DMS 273 (cell line): Measurements from ENCODE around the gene ZNF674.
"Not testable (repeated sequence)": the region's sequence is repeated elsewhere in the genome, so short reads cannot be mapped to it uniquely, and the experiment has no call there.

Experiments used
- DNase-seq: peaks from one replicate; lab custom pipeline; 2025; ENCODE audit not compliant: unreplicated experiment; lab: John Stamatoyannopoulos, UW

Gene ZNF674

DNA sequence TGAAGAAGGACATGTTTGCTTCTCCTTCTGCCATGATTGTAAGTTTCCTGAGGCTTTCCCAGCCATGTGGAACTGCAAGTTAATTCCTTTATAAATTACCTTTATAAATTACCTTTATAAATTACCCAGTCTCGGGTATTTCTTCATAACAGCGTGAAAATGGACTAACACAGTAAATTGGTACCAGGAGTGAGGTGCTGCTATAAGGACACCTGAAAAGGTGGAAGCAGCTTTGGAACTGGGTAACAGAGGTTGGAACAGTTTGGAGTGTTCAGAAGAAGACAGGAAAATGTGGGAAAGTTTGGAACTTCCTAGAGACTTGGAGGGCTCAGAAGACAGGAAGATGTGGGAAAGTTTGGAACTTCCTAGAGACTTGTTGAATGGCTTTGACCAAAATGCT lies 66.6 kb downstream of the ZNF674 start:
- not testable (repeated sequence) for DNase-seq

DNA sequence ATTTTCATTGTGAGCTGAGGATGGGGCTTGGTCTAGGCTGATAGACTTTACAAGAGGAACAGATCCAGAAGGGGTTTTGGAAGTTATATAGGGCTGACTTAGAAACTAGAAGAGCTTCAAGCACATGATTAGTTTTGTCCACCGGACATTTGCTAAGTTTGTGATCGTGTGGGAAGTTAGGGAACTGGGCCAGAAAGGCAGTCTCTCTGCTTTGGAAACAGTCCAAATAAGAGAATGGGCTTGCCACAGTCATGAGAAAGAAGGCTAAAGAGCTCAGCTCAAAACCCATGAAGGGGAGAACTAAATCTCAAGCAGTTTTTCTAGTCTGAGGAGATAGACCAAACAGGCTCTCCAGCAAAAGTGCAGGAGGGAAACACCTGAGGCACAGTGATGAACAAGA lies 67.8 kb downstream of the ZNF674 start:
- peak; percentile 18 for DNase-seq

DNA sequence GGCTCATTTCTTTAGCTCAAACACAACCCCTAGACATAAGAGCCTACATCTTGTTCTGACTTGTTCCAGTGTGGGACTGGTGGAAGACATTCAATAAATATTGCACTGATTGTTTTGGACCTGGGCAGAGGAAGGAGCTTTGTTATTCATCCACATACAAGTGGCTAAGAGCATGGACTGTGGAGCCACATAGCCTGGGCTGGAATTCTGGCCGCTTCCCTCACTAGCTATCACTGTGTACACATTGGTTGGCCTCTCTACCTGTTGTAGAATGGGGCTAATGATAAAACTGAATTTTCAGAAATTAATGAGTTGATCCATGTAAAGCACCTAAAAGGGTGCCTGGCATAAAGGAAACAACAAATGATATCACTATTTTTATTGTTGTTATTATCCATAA lies 80.0 kb downstream of the ZNF674 start:
- DNase-seq: no peak

DNA sequence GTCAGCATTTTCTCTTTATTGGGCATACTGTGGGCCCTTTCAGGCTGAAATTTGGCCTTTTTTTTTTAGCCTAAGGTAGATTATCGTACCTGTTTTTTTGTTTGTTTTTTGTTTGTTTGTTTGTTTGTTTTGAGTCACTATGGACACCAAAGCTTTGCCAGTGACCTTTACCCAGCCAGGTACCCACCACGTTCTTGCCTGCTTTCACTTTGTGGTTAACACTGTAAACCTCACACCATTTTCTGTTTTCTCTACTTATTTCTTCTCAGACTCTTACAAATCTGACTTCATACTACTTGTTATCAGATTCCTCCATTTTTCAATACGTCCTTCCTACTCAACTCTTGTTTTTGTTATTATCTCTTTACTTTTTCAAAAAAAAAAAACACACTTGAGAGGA lies 81.5 kb downstream of the ZNF674 start:
- DNase-seq: no peak

DNA sequence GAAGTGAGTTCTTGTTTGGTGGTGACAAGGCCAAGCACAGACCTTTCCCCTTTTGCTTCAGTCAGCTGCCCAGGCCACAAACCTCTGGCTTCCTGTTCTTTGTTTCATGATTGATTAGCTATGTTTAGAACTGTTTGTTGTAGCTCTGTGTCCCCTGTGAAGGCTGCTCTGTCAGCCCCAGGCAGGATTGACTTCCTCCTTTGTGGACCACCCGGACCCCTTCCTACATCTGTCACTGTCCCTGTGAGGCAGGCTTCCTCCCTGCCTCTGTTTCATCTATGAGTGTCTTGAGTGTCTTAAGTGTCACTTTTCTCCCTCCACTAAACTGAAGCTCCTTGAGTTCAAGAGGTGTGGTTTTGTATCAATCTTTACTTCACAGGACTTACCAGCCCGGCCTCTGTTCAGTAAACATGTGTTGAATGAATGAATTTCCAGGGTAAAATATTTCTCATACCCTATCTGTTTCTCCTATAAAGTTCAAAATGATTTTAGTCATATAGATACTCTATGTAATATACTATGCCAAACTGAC lies 83.5 kb downstream of the ZNF674 start:
- DNase-seq: no peak

DNA sequence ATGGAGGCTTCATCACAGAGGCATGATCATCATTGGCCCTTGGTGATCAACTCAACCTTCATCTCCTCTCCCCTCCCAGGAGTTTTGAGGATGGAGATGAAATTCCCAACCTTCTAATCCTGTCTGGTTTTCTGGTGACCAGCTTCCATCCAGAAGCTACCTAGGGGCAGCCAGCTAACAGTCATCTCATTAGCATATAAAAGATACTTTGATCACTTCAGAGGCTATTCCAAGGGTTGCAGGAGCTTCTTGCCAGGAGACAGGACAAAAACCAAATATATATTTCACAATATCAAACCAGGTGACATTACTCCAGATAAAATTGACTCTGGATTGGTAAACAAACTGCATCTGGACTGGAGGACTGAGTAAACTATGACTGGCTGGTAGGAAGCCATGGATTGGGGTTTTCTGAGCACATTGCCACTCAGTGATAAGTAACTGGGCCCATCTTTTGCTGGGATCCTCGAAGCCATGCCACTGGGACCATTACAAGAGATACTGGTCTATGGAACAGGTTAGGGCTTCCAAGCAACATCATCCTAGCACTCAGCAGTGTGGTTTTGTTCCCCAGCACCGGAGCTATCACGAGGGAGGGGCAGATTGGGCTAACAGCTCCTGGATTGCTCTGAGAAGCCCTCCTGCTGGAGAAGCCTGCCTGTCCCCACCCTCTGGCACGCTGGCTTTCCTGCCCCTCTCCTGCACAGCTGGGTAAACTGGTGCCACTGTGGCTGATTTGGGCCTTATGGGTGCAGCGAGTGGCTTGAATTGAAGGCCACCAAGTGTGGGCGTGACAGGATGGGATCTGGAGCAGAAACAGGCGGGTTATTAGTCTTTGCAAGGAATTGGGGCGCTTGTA lies 84.2 kb downstream of the ZNF674 start:
- DNase-seq: not testable (repeated sequence)

DNA sequence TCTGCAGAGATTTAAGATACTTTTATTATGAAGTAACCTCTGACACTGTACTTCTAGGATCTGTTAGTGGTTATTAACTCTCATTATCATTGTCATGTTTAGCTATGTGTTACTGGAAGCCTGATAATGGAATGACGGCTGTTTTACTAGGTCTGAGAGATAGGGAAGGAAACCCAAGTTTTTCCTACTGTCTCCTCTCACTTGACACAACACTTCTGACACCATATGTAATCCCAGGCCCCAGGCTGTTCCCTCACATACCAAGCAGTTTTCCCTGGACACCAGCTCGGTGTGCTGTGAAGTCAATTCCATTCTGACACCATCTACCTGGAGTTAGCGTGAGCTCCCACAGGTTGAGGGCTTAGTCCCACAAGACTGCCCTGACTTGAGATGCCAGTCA lies 85.6 kb downstream of the ZNF674 start:
- DNase-seq: no peak

DNA sequence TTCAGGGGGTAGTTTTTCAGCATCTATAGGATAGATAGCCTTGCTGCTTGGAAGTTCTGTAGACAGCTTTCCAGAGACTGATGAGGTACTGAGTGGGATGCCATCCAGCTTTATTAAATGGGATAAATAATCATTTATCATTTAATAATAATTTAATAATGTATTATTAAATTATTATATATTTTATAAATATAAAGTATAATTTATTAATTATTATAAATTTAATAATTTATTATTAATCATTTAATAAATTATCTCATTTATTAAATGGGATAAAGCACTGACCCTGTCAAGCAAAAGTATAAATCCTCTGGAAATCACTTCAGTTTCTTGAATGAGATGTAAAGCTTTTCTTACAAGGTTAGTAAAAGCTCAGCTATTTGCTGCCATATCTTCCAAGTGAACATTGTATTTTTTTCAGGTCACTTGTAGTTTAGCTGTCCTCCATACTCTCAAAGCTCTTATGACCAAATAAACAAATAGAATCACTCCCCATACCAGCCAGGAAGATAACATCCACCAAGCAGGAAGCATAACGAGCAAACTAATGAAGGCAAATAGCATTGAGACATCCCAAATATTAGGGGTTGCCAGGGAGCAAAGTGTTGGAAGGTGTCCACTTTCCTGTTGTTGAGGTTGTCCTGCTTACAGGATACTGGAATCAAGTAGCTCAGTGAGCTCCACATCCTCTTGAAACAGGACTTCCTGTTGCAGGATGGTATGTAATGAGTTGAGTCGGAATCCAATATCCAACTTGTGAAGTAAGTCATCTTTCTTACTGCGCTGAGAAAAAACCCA lies 88.9 kb downstream of the ZNF674 start:
- no peak for DNase-seq
